Effector memory CD4-positive, alpha-beta T cell (primary cell): Measurements from ENCODE around the gene NSD1.

Source experiments
- DNase-seq, 3 donors: peaks; one replicate each; pipeline ENCODE4 v3.0.0-alpha.2; 2020
- H3K27ac ChIP-seq: 2 replicates; pipeline ENCODE4 v1.7.0; 2013; ENCODE audit warnings: mild to moderate bottlenecking, low read length, moderate library complexity; ENCODE audit not compliant: insufficient read depth, poor library complexity, severe bottlenecking
- H3K27me3 ChIP-seq: replicated peaks from 2 replicates; pipeline ENCODE4 v1.7.0; 2013; ENCODE audit warnings: mild to moderate bottlenecking, low read length; ENCODE audit not compliant: insufficient read depth, control insufficient read depth, poor library complexity, severe bottlenecking
- H3K36me3 ChIP-seq: 2 replicates; pipeline ENCODE4 v1.7.0; 2013; ENCODE audit warnings: mild to moderate bottlenecking, low read length, moderate library complexity; ENCODE audit not compliant: control insufficient read depth, insufficient read depth
- H3K4me1 ChIP-seq: 2 replicates; pipeline ENCODE4 v1.7.0; 2013; ENCODE audit warnings: low read length, mild to moderate bottlenecking; ENCODE audit not compliant: control insufficient read depth, insufficient read depth, poor library complexity, severe bottlenecking
- H3K4me3 ChIP-seq: 2 replicates; pipeline ENCODE4 v1.7.0; 2013; ENCODE audit warnings: low read length, low read depth, mild to moderate bottlenecking; ENCODE audit not compliant: insufficient read depth, poor library complexity, severe bottlenecking
- H3K9me3 ChIP-seq: 2 replicates; pipeline ENCODE4 v1.7.0; 2013; ENCODE audit warnings: mild to moderate bottlenecking, low read length, moderate library complexity; ENCODE audit not compliant: control insufficient read depth

Gene NSD1

GRCh38 chr5:177325868-177326381 is 192.4 kb downstream of the NSD1 start:
- Histone ChIP-seq H3K4me3 (no peak overlapping the region), H3K4me1 (no peaks in the 10 kb centered on the region), H3K9me3 (no peaks in the 10 kb centered on the region), H3K36me3 (peaks cover 4% of the 10 kb centered on the region), H3K27me3 (no peaks in the 10 kb centered on the region), H3K27ac (no peak overlapping the region)
- DNase-seq, result no peak

- Histone ChIP-seq H3K4me3 (no peak overlapping the region), H3K27ac (no peak overlapping the region), H3K4me1 (no peaks in the 10 kb centered on the region), H3K27me3 (no peaks in the 10 kb centered on the region), H3K9me3 (no peaks in the 10 kb centered on the region), H3K36me3 (peaks cover 24% of the 10 kb centered on the region)
- no peak for DNase-seq
Observed at GRCh38 chr5:177327539-177328522, 194.3 kb downstream of the NSD1 start.

- no peak for DNase-seq
- H3K36me3 ChIP-seq, result peaks cover 32% of the 10 kb centered on the region
- no peaks in the 10 kb centered on the region for H3K27me3 ChIP-seq
- no peak overlapping the region for H3K4me3 ChIP-seq
- no peak overlapping the region for H3K27ac ChIP-seq
- no peaks in the 10 kb centered on the region for H3K9me3 ChIP-seq
- H3K4me1 ChIP-seq, result no peaks in the 10 kb centered on the region
Observed at GRCh38 chr5:177328545-177329231, 195.1 kb downstream of the NSD1 start.

DNA sequence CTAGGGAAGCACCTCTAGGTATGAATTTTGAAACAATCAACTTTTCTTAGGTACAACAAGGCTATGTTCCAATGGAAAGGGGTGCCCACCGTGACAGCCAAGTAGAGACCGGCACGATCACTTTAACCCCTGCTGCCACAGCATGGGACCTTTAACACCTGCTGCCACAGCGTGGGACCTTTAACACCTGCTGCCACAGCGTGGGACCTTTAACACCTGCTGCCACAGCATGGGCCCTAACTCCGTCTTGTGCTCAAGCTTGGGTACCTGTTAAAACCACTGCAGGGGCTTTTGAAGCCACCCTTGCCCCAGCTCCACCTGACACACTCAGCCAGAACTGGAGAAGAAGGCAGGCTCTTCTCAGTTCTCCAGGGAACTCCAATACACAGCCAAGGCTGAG is 196.3 kb downstream of the NSD1 start:
- Histone ChIP-seq H3K4me3 (no peak overlapping the region), H3K27ac (no peak overlapping the region), H3K4me1 (no peaks in the 10 kb centered on the region), H3K27me3 (no peaks in the 10 kb centered on the region), H3K36me3 (peaks cover 44% of the 10 kb centered on the region), H3K9me3 (no peaks in the 10 kb centered on the region)
- DNase-seq, result no peak

DNA sequence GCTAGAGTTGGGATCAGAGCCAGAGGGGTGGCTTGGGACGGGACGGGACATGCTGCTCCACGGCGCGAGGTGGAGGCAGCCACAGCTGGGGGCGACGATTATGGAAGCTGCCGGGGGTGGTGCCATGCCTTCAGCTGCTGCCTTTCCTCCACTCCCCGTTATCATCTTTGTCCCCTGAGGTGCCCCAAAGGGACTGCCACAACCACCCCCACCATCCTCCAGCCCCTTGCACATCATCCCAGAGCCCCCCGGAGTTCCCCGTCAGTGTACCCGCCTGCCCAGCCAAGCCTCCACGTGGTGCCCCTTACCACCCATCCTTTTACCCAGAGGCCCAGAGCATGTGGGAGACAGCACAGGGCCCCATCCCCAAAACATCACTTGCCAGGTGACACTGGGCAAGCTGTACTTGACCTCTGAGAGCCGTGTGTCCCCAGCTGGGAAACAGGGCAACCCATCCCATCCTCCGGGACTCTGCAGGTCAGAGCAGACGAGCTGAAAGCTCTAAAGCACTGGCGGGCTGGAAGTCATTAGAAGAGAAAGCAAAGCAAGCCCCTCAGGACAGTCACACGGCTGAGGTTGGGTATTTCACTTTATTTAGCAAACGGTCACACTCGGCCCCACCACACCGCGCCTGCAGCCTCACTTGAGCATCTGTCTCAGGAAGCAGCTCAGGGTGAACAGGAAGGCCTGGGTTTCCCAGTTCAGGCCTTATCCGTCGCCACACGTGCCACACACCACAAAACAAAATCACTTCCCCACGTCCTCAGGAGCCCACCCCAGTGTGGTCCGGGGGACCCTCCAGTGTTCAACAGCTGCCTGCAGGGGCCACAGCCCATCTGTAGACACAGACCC is 197.6 kb downstream of the NSD1 start:
- H3K9me3 ChIP-seq, result no peaks in the 10 kb centered on the region
- no peaks in the 10 kb centered on the region for H3K4me1 ChIP-seq
- no peaks in the 10 kb centered on the region for H3K27me3 ChIP-seq
- no peak overlapping the region for H3K4me3 ChIP-seq
- H3K27ac ChIP-seq, result no peak overlapping the region
- H3K36me3 ChIP-seq, result peaks cover 57% of the 10 kb centered on the region
- DNase-seq, result no peak

- Histone ChIP-seq H3K36me3 (peaks cover 68% of the 10 kb centered on the region), H3K27me3 (no peaks in the 10 kb centered on the region), H3K27ac (no peak overlapping the region), H3K4me3 (no peak overlapping the region), H3K4me1 (no peaks in the 10 kb centered on the region), H3K9me3 (no peaks in the 10 kb centered on the region)
- no peak for DNase-seq
Observed at GRCh38 chr5:177332031-177332895, 198.7 kb downstream of the NSD1 start.

DNA sequence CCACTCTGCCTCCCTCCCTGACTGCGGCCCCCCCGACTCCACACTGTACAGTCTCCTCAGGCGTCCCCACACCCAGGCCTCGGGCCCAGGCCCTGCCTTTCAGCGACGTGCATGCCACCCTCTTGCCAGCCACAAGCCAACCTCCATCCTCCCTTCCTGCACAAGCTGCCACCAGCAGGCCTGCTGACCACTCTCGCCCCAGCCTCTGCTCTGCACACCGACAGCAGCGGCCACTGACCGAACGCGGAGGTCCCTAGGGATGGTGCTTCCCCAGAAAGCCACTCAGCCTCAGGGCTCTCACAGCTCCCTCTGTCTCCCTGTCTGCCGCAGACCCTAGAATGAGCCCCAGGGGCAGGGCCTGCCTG is 199.3 kb downstream of the NSD1 start:
- no peak for DNase-seq
- H3K27ac ChIP-seq, result no peak overlapping the region
- peaks cover 74% of the 10 kb centered on the region for H3K36me3 ChIP-seq
- no peaks in the 10 kb centered on the region for H3K4me1 ChIP-seq
- no peaks in the 10 kb centered on the region for H3K27me3 ChIP-seq
- H3K4me3 ChIP-seq, result no peak overlapping the region
- no peaks in the 10 kb centered on the region for H3K9me3 ChIP-seq

GRCh38 chr5:177333420-177334154 is 200.0 kb downstream of the NSD1 start:
- Histone ChIP-seq H3K9me3 (no peaks in the 10 kb centered on the region), H3K4me3 (no peak overlapping the region), H3K27me3 (no peaks in the 10 kb centered on the region), H3K4me1 (no peaks in the 10 kb centered on the region), H3K36me3 (peaks cover 81% of the 10 kb centered on the region), H3K27ac (no peak overlapping the region)
- DNase-seq, result no peak
